ENCODE data around the gene GSTM3. TPM values are rescaled to one million over a fixed set of nuclear protein-coding genes. Genes with fewer than 3 reads are reported as not detected.

GSTM3 gene
- total and polyA plus RNA-seq, 2 experiments from 2014 or later: 3.1 to 4.1 TPM

DNA sequence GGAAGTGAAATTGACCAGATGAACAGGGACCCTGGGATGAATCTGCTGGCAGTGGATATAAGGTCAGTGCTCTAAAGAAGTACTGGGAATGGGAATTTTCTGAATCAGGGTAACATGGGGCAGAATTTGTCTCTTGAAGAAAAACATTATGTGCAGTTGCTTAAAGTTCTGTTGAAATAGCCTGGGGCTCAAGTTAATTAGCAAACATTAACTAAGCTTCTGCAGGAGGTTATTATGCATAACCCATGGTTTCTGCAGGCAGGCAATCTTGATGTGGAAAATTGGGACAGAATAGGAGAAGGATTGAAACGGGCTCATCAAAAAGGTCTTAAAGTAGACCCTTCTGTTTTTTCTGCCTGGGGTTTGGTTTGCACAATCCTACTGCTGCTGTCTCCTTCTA, 14.8 kb downstream of the GSTM3 start (continued):
- TF ChIP-seq ZNF462 (CRISPR knock-in tag; IDR thresholded peaks at IDR 0.05) (no peak), STAT1 (IDR thresholded peaks at IDR 0.05; ENCODE audit: unreplicated experiment) (no peak), CTCF (conservative IDR thresholded peaks at IDR 0.05; ENCODE audit: low read depth in 2 of 2) (no peak), EZH2 (IDR thresholded peaks at IDR 0.05; ENCODE audit: low read depth, unreplicated experiment) (no peak)

- peaks cover 12% of the 10 kb centered on the region; the same call in 1 of the 2 replicates for H3K4me1 ChIP-seq (ENCODE audit: insufficient read depth)
- Mint-ChIP-seq H3K4me1 (peaks cover 12% of the 10 kb centered on the region), H3K36me3 (ENCODE audit: low read depth) (peaks cover 12% of the 10 kb centered on the region), H3K9me3 (peaks cover 19% of the 10 kb centered on the region), H3K27me3 (ENCODE audit: insufficient read depth, low read depth, poor library complexity) (no peaks in the 10 kb centered on the region), H3K27ac (no peak overlapping the region), H3K4me3 (no peak overlapping the region)
- no peaks in the 10 kb centered on the region for H3K9me2 ChIP-seq (ENCODE audit: insufficient read depth)
- no peaks in the 10 kb centered on the region for H4K20me1 ChIP-seq (replicated peaks; ENCODE audit: insufficient read depth)
- H3K27ac ChIP-seq (ENCODE audit: low read depth): no peak overlapping the region
- H3K36me3 ChIP-seq (ENCODE audit: insufficient read depth): peaks cover 3% of the 10 kb centered on the region; the same call in 1 of the 2 replicates
- no peaks in the 10 kb centered on the region for H3K27me3 ChIP-seq (ENCODE audit: insufficient read depth)
- ATAC-seq: no peak
- no peak overlapping the region for H2AFZ ChIP-seq
- DNase-seq (ENCODE audit: low spot score): no peak
- no peaks in the 10 kb centered on the region for H3F3A ChIP-seq (replicated peaks; ENCODE audit: low read depth)
- H3K4me2 ChIP-seq: no peak overlapping the region
- H3K4me3 ChIP-seq: no peak overlapping the region
- no peaks in the 10 kb centered on the region for H3K79me2 ChIP-seq (replicated peaks; ENCODE audit: insufficient read depth)
- no peak for TF ChIP-seq CTCF (conservative IDR thresholded peaks at IDR 0.05; ENCODE audit: low read depth in 2 of 2)
- TF ChIP-seq CREB1 (CRISPR knock-in tag; IDR thresholded peaks at IDR 0.05; ENCODE audit: low read depth): no peak
- TF ChIP-seq ZNF114 (CRISPR knock-in tag; IDR thresholded peaks at IDR 0.05): no peak
Measured at GRCh38 chr1:109725510-109725909, 15.3 kb downstream of the GSTM3 start.

Data from GM23338 (cell line).